GM18520 (cell line): Measurements from ENCODE around the gene FAM171A2.
A peak's percentile ranks its signal among the peaks of the same experiment; 100 is the strongest.
"Not testable (repeated sequence)": the region's sequence is repeated elsewhere in the genome, so short reads cannot be mapped to it uniquely, and the experiment has no call there.

Experiments
- ATAC-seq: cut with Tn5 transposase; IDR thresholded peaks from one replicate; pipeline ENCODE4 v1.9.1; 2021; ENCODE audit not compliant: unreplicated experiment

Gene FAM171A2

GRCh38 chr17:44363613-44364159 is at the start of gene FAM171A2:
TSS of gene FAM171A2 (minus strand) at chr17:44363853. CDS start at chr17:44363714, 139 bp downstream.
- ATAC-seq: no peak

GRCh38 chr17:44409309-44410028 is 45.8 kb upstream of the FAM171A2 start:
- ATAC-seq: peak; percentile 18

- peak; percentile 73 for ATAC-seq
These were observed 45.1 kb upstream of the FAM171A2 start for GRCh38 chr17:44408786-44409185.

- ATAC-seq: peak; percentile 62
These were observed 39.0 kb upstream of the FAM171A2 start for GRCh38 chr17:44402564-44403172.

- ATAC-seq: no peak
These were observed 36.7 kb upstream of the FAM171A2 start for GRCh38 chr17:44400226-44400847.

- no peak for ATAC-seq
These were observed 35.3 kb upstream of the FAM171A2 start for GRCh38 chr17:44398692-44399691.

- no peak for ATAC-seq
These were observed 34.1 kb upstream of the FAM171A2 start for GRCh38 chr17:44397479-44398440.

GRCh38 chr17:44396946-44397345 is 33.3 kb upstream of the FAM171A2 start:
- no peak for ATAC-seq

GRCh38 chr17:44394833-44395232 is 31.2 kb upstream of the FAM171A2 start:
- ATAC-seq: no peak

GRCh38 chr17:44394112-44394511 is 30.5 kb upstream of the FAM171A2 start:
- not testable (repeated sequence) for ATAC-seq

- ATAC-seq: no peak
These were observed 26.7 kb upstream of the FAM171A2 start for GRCh38 chr17:44390250-44390870.

GRCh38 chr17:44389723-44390202 is 26.1 kb upstream of the FAM171A2 start:
- no peak for ATAC-seq

GRCh38 chr17:44389281-44389680 is 25.6 kb upstream of the FAM171A2 start, which contains the start of gene ITGA2B:
TSS of gene ITGA2B (minus strand) at chr17:44389649. CDS start at chr17:44389473, 176 bp downstream.
- no peak for ATAC-seq

- no peak for ATAC-seq
These were observed 24.2 kb upstream of the FAM171A2 start for GRCh38 chr17:44387804-44388203.

GRCh38 chr17:44386182-44386525 is 22.5 kb upstream of the FAM171A2 start:
- ATAC-seq: no peak

GRCh38 chr17:44385287-44386181 is 21.9 kb upstream of the FAM171A2 start:
- ATAC-seq: no peak

GRCh38 chr17:44384823-44385286 is 21.2 kb upstream of the FAM171A2 start:
- no peak for ATAC-seq
